Liver (tissue), 3 donors: ENCODE data around the gene NR5A2.

Source experiments
- ATF3 ChIP-seq: IDR thresholded peaks from 2 replicates; pipeline ENCODE4 v1.6.1; 2016; ENCODE audit warnings: antibody characterized with exemption
- CTCF ChIP-seq: fragments of 150-350 bp; IDR thresholded peaks from 2 replicates; pipeline ENCODE4 v1.5.1; 2017; ENCODE audit warnings: improper control_type of control experiment, low read depth, low read length; ENCODE audit not compliant: missing input control
- FOXA1 ChIP-seq: IDR thresholded peaks from 2 replicates; pipeline ENCODE4 v1.6.1; 2016; ENCODE audit warnings: antibody characterized with exemption
- MAX ChIP-seq: IDR thresholded peaks from 2 replicates; pipeline ENCODE4 v1.6.1; 2016; ENCODE audit warnings: antibody characterized with exemption
- SP1 ChIP-seq: IDR thresholded peaks from 2 replicates; pipeline ENCODE4 v1.6.1; 2018; ENCODE audit warnings: antibody characterized with exemption, mild to moderate bottlenecking
- donor health status: healthy.
- donor health status: healthy.

- no peak for TF ChIP-seq CTCF
- TF ChIP-seq ATF3, result no peak
- no peak for TF ChIP-seq SP1
- TF ChIP-seq MAX, result no peak
- TF ChIP-seq FOXA1, result no peak
These were observed 141.4 kb downstream of the NR5A2 start for GRCh38 chr1:200168926-200169325.
